Mucosa of descending colon (tissue), 3 donors: ENCODE data around the gene RHOC. TPM values are rescaled to one million over a fixed set of nuclear protein-coding genes. Genes with fewer than 3 reads are reported as not detected.
A peak's percentile ranks its signal among the peaks of the same experiment; 100 is the strongest.

Experiments
- ATAC-seq: fragments of 200-7000 bp; cut with Tn5 transposase; one replicate; pipeline ENCODE4 v1.9.1; 2020; ENCODE audit warnings: mild to moderate bottlenecking, moderate library complexity
- DNase-seq, 3 donors: peaks; one replicate each; pipeline ENCODE4 v3.0.0-alpha.2; 2020
- H3K36me3 ChIP-seq: fragments of 200-600 bp; one replicate; pipeline ENCODE4 v1.8.0; 2021; ENCODE audit warnings: low read depth, mild to moderate bottlenecking
- H3K4me1 ChIP-seq: fragments of 200-600 bp; one replicate; pipeline ENCODE4 v1.8.0; 2021; ENCODE audit warnings: low read depth, mild to moderate bottlenecking
- H3K4me3 ChIP-seq: fragments of 200-600 bp; one replicate; pipeline ENCODE4 v1.8.0; 2021; ENCODE audit warnings: mild to moderate bottlenecking
- H3K9me3 ChIP-seq: fragments of 200-600 bp; one replicate; pipeline ENCODE4 v1.8.0; 2021; ENCODE audit warnings: mild to moderate bottlenecking
- CTCF ChIP-seq: fragments of 200-600 bp; IDR thresholded peaks from one replicate; pipeline ENCODE4 v1.8.0; 2022; ENCODE audit warnings: antibody characterized with exemption, mild to moderate bottlenecking
- intact Hi-C, 2 donors: fragments of 100-400 bp; cut with DNase I in 1 of 2; cut with micrococcal nuclease in 1 of 2; formaldehyde crosslinking; loops; one replicate each; pipeline versions ENCODE4 v1.11.0 to v1.11.1; 2022; cut with DNase I, micrococcal nuclease
- total RNA-seq, 3 donors: library from RNA; stranded (reverse); fragmentation: NEBNext Ultra II Directional in 2 of 3; extraction: Animal tissue kit (Norgen Biotek cat#: 25700) in 2 of 3; gene quantifications; one replicate each; pipeline versions ENCODE4 v1.2.1 to v1.2.4, GENCODE V29; 2021 to 2023
- donor health status: DM: no; HTN: no; CAD: no; lungs with moderate emphysema.
- donor health status: DM: no; HTN: no; CAD: no.
- donor health status: DM: no; HTN: yes; CAD: no.

The RHOC gene
- total RNA-seq, 3 donors from 2014 or later = 306 to 617 (median 485) TPM

GRCh38 chr1:112714313-112715263, 7.7 kb upstream of the RHOC start:
- DNase-seq = peak in 2 of 3 donors; percentile 42 to 56
- intact Hi-C loops = loop anchor here (5.0 to 10.0 kb wide), 2 partner anchors 88 to 330 kb away; no protein-coding TSS in a partner anchor

GRCh38 chr1:112713466-112714312, 6.8 kb upstream of the RHOC start:
- Histone ChIP-seq H3K36me3 (no peaks in the 10 kb centered on the region), H3K4me3 (no peak overlapping the region), H3K9me3 (no peaks in the 10 kb centered on the region), H3K4me1 (peaks cover 12% of the 10 kb centered on the region)
- TF ChIP-seq CTCF = no peak
- ATAC-seq = no peak
- intact Hi-C loops = loop anchor here in 1 of 2 donors (10.0 kb wide), 1 partner anchor 331 kb away; no protein-coding TSS in a partner anchor
- no peak for DNase-seq

More at GRCh38 chr1:112714313-112715263, 7.7 kb upstream of the RHOC start:
- Histone ChIP-seq H3K9me3 (no peaks in the 10 kb centered on the region), H3K4me3 (no peak overlapping the region), H3K36me3 (no peaks in the 10 kb centered on the region), H3K4me1 (peaks cover 12% of the 10 kb centered on the region)
- no peak for TF ChIP-seq CTCF
- peak; percentile 4 for ATAC-seq

GRCh38 chr1:112712701-112713128, 5.8 kb upstream of the RHOC start:
- no peak for DNase-seq
- no peak for TF ChIP-seq CTCF
- Histone ChIP-seq H3K9me3 (no peaks in the 10 kb centered on the region), H3K4me1 (peaks cover 17% of the 10 kb centered on the region), H3K4me3 (no peak overlapping the region), H3K36me3 (no peaks in the 10 kb centered on the region)
- ATAC-seq = no peak
- intact Hi-C loops = loop anchor here in 1 of 2 donors (10.0 kb wide), 1 partner anchor 332 kb away; no protein-coding TSS in a partner anchor

- intact Hi-C loops = loop anchor here in 1 of 2 donors (10.0 kb wide), 1 partner anchor 333 kb away; no protein-coding TSS in a partner anchor
- no peak for DNase-seq
- Histone ChIP-seq H3K4me3 (no peak overlapping the region), H3K36me3 (no peaks in the 10 kb centered on the region), H3K4me1 (peaks cover 21% of the 10 kb centered on the region), H3K9me3 (no peaks in the 10 kb centered on the region)
- no peak for TF ChIP-seq CTCF
- ATAC-seq = no peak
Observed at GRCh38 chr1:112712191-112712590, 5.3 kb upstream of the RHOC start.

- peaks cover 21% of the 10 kb centered on the region for H3K4me1 ChIP-seq
- no peaks in the 10 kb centered on the region for H3K9me3 ChIP-seq
- no peak for DNase-seq
- TF ChIP-seq CTCF = no peak
- no peaks in the 10 kb centered on the region for H3K36me3 ChIP-seq
- intact Hi-C loops = loop anchor here in 1 of 2 donors (10.0 kb wide), 1 partner anchor 333 kb away; no protein-coding TSS in a partner anchor
- no peak overlapping the region for H3K4me3 ChIP-seq
- ATAC-seq = no peak
Observed at GRCh38 chr1:112711670-112712069, 4.7 kb upstream of the RHOC start.
